Forelimb muscle (tissue), 1 donor: ENCODE measurements around the gene SPAG5. TPM values are rescaled to one million over a fixed set of nuclear protein-coding genes. Genes with fewer than 3 reads are reported as not detected.

Source experiments
- DNase-seq: peaks from one replicate; pipeline ENCODE4 v3.0.0-alpha.2; 2013; ENCODE audit warnings: low read depth
- polyA plus RNA-seq: library from polyadenylated mRNA; unstranded; fragments of 120-200 nt; gene quantifications from one replicate; pipeline ENCODE4 v1.2.1, GENCODE V29; 2013; ENCODE audit not compliant: insufficient read length

SPAG5 gene, protein sequence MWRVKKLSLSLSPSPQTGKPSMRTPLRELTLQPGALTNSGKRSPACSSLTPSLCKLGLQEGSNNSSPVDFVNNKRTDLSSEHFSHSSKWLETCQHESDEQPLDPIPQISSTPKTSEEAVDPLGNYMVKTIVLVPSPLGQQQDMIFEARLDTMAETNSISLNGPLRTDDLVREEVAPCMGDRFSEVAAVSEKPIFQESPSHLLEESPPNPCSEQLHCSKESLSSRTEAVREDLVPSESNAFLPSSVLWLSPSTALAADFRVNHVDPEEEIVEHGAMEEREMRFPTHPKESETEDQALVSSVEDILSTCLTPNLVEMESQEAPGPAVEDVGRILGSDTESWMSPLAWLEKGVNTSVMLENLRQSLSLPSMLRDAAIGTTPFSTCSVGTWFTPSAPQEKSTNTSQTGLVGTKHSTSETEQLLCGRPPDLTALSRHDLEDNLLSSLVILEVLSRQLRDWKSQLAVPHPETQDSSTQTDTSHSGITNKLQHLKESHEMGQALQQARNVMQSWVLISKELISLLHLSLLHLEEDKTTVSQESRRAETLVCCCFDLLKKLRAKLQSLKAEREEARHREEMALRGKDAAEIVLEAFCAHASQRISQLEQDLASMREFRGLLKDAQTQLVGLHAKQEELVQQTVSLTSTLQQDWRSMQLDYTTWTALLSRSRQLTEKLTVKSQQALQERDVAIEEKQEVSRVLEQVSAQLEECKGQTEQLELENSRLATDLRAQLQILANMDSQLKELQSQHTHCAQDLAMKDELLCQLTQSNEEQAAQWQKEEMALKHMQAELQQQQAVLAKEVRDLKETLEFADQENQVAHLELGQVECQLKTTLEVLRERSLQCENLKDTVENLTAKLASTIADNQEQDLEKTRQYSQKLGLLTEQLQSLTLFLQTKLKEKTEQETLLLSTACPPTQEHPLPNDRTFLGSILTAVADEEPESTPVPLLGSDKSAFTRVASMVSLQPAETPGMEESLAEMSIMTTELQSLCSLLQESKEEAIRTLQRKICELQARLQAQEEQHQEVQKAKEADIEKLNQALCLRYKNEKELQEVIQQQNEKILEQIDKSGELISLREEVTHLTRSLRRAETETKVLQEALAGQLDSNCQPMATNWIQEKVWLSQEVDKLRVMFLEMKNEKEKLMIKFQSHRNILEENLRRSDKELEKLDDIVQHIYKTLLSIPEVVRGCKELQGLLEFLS
- polyA plus RNA-seq, result 18.5 TPM

DNA sequence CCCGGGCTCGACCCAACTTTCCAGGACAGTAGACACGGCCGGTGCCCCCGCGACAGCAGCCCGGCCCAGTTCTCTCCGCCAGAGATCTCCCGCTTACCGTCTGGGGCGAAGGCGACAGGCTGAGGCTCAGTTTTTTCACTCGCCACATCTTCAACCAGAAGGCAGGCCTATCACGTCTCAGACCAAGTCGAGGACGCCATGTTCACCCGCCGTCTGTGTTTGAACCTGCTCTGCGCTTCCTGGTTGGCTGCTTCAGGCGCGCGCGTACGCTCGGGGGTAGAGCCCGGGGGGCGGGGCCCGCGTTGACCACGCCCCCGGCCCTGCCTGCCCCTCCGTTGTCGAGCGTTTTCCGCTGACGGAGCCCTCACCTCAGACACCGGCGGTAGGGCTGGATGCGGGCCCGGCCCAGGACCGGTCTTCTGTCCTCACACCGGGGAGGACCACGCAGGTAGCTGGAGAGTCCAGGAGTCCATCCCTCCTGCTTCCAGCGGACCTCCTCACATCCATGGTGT is at the start of gene SPAG5:
Gene SPAG5, minus strand, starts transcription at position 227 of the 512 bp plus-strand sequence. Its CDS starts 79 bp downstream, at position 148.
- peak; percentile 77 for DNase-seq

DNA sequence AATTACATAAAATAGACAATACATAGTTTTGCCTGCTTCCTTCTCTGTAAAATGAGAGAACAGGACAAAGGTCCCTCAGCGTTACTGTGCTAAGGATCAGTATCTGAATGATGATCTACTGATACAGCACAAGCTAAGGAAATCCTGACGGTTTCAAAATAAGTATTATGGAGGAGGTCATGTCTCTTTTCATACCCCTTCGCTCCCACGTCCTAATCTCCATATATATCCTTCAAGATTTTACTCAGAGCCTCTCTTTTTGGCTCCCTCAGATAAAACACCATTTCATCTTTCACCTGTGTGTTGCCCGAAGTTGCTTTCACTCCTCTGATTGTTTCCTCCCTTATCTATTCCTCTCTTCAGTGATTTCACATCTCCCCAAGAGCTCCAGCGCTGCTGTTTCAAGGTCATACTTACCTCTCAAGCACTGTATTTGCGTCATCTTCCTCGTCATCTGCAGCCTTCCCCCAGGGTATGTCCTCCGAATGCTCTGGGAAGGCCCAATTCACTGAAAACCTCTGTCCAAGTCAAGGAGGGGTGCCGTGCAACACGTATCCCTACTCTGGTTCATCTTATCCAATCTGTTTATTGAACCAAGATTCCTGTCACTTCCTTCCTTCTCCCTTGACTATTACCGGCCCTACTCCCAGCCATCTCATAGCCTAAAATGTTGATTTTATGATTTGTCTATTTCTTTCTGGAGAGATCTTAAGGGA is 47.4 kb upstream of the SPAG5 start:
- DNase-seq, result no peak

DNA sequence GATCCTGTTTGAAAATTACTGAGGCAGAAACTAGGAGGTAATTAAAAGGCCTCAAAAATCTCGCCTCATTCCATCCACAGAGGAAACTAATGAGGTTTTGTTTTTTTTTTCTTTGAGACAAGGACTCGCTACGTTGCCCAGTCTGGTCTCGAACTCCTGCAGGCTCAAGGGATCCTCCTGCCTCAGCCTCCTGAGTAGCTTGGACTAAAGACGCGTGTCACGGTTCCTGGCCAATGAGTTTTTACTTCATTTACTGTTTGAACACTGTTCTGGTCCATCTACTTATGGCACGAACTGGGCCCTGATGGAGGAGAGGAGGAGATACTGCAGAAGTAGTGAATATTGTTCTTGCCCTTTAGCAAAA is 46.7 kb upstream of the SPAG5 start:
- no peak for DNase-seq

DNA sequence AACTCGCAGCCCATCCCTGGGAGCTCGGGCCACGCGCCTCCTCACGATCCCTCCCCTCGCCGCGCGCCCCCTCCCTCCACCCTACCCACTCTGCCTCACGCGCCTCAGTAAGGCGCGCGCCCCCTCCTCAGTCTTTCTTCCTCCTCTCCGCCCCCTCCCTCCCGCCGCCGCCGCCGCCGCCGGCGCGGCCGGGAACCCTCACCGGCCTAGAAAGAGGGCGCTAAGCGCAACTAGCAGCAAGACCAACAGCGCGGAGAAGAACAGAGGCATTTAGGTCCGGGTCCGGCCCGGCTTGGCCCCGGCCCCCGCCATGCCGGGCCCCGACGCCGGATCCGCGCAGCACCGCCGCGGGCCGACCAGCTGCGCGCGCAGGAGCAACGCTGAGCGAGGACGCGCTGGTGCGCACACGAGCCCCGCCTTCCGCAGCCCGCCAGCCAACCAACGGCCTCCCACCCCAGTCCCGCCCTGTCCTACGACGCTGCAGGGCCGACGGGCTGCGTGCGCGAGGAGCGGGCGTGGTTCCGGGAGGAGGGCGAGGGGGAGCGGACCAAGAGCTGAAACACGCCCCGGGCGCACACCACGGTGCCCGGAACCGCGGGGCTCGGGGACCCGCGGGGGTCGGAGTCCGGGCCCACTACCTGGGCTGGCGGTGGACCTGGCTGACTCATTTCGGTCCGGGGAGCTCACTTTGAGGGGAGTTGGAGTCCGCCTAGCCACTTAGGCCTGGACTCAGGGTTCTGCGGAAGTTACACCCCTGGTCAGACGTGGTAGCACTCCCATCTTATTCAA is 46.2 kb upstream of the SPAG5 start, which contains the start of gene BLTP2:
Gene BLTP2, minus strand, starts transcription at position 372 of the 789 bp plus-strand sequence. Its CDS starts 102 bp downstream, at position 270.
- DNase-seq, result peak; percentile 87

DNA sequence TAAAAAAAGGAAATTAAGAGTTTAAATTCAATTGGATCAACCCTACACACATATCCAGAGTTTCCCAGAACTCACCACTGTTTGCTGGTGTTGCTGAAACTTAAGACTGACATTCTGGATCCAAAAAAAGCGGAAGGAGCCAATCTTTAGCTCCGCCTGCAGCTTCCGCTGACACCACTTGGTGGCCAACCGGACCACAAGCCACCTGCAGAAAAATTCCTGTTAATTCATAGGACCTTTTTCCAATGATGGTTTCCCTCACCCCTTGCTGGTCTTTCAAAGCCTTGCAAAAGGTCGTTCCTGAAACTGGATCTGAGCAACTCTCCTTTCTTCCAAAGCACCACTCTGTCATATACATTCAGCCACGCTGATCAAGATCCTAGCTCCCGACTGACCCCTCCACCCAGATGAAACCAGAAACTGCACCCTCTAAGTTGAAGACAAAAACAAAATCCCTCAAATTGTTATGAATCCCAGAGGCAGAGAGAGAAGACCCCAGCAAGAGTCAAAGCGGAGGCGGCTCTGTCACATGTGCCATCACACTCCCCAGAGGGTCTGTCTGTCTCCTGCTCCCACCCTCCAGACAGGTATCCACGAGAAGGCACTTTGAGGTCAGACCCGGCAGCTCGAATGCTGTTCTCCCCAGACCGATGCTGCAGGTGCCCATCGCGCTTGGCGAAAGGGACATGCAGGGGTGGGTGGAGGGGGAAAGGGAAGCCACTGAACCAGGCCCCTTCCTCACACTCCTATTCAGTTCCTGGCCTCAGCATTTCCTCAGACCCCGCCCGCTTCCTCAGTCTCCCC is 45.4 kb upstream of the SPAG5 start:
- no peak for DNase-seq

DNA sequence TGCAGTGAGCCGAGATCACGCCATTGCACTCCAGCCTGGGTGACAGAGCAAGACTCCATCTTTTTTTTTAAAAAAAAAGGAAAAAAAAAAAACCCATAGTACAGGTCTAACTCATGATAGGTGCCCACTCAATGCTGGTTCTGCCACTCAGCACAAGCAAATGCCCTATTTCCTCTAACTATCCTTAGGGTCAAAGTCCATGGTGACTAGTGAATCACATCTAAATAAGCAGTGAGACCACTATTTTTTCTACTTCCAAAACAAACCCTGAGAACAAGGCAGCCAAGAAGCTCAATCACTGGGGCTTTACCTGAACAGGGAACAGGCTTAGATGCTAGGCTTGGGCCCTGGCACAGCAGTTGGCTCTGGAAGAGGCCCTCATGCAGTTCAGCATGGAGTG is 42.8 kb upstream of the SPAG5 start:
- no peak for DNase-seq

DNA sequence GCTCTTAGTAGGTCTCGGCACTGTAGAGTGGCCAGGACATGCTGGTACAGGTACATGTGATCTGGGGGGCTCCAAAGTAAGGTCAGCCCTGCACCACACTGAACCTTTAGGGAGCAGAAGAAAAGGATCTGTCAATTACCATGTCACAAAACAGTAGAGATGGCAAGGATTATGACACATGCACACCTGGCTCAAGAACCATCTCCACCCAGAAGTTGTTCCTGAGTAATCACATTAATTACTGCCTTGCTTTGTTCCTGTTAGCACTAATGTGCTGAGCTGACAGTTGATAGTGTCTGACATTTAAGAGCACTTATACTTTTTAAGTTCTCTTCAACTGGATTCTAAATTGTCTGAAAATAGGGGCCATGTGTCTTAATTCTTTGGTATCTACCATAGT is 36.7 kb upstream of the SPAG5 start:
- no peak for DNase-seq

DNA sequence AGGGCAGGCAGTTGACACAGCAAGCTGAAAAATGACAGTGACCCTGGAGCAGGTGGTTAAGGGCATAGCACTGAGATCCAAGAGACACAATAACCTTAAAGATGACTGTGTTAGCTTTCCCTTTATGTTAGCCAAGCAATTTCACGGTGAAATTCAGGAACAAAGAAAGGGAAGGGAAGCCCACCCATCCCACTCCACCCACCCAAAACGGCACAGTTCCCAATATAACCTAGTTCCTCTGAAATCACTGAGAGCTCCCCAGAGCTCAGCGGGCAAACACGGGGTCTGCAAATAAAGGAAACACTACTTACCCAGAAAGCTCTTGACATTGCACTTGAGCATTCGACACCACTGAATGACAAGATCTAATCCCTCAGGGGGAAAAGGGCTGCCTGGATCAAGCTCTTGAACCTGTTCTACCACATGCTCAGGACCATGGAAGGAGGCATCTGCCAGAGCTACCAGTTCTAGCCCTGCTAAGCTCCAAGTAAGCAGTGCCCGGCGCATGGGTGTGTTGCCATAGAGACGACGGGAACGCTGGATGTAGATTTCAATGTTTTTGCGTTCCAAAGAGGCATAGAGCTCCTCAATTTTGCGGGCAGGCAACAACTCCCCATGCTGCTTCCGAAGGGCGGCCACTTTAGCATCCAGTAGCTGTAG is 35.5 kb upstream of the SPAG5 start:
- DNase-seq, result no peak

DNA sequence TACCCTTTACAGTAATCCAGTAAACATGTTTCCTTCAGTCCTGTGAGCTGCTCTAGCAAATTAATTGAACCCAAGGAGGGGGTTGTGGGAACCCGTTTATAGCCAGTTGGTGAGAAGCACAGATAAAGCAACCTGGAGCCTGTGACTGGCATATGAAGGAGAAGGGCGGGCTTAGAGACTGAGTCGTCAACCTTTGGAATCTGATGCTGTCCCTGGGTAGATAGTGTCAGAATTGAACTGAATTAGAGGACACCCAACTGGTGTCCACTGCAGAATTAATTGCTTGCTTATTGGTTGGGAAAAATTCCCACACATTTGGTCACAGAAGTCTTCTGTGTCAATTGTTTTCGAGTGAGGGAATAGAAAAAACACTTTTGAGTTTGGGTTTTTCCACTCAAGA is 28.0 kb upstream of the SPAG5 start:
- no peak for DNase-seq

DNA sequence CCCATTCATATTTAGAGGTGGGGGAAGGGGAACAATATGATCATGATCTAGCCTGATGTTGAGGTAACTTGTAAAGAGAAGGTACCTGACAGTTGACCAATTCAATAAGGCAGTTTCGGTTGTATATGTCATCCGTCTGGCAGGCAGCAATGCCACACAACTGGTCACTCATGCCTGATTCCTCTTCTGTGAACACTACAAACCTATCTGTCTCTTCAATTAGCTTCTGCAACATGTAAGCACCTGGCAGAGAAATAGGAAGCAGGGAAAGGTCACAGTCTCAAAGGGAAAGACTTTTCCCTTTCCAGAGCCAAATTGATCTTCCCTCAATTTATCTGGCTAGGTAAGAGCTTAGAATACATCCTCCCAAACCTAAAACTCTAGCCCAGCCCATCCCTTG is 25.3 kb upstream of the SPAG5 start:
- DNase-seq, result no peak

DNA sequence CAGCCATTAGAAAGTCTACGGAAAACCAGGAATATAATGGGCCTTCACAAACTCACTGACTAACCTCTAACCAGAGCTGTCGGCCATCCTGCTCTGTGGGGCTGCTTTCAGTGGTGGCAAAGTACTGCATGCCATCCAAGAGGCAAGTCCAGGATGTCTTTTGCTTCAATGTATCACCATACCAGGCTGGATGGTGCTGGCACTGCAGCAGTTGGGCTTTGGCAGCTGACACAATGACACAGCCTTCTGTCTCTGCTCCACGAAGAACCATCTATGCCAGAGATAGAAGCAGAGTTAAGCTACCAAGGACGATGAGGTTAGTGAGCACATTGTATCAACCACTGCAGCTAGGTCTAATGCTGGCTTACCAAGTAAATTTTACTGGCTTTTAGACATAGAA is 24.9 kb upstream of the SPAG5 start:
- no peak for DNase-seq

DNA sequence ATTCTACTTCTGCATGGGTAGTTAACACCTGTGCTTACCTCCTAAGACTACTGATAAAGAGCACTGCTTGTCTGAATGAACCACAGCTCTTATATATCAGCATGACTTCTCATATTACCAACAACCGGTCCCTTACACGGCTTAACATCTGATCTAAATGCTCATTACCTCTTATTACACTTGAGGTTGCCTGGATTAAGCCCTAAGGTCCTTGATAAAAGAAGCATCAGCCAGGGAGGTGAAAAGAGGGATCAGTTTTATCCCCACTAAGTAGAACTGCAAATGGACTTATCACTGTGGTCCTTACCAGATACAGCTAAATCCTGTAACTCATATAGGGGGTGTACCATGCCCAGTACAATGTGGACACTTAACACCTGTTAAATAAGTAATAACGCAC is 23.4 kb upstream of the SPAG5 start:
- no peak for DNase-seq

DNA sequence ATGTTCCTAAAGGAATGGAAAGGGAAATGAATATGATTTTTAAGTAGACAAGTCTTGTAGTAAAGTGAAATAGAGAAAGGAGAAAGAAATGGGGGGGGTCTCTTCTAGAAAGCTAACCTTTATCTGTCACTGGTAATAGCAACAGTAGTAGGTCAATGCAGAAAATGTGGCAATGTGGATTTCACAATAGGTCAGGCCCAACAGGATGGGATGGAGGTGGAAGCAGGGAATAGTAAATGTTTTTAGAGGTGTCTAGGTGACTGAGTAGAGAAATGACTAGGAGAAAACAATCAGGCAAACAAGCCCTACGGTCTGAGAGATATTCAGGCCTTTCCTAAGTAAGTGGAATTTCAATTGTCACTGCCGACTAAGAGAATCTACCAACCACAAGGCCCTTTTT is 21.2 kb upstream of the SPAG5 start:
- no peak for DNase-seq

DNA sequence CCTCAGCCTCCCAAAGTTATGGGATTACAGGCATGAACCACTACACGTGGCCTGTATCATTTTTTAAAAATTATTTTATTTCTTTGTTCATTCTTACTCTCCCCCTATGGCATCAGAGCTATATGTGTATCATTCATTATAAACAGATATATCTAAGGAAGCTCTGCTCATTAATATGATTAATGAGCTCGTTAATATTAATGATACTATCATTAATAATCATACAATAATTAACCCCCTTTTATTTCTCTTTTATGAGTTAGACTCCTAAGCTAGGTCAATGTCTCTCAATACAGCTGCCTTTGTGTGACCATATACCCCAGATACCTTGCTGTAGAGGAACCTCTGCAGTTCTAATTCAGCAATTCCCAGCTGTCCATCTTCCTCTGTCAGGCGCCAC is 19.6 kb upstream of the SPAG5 start:
- no peak for DNase-seq

DNA sequence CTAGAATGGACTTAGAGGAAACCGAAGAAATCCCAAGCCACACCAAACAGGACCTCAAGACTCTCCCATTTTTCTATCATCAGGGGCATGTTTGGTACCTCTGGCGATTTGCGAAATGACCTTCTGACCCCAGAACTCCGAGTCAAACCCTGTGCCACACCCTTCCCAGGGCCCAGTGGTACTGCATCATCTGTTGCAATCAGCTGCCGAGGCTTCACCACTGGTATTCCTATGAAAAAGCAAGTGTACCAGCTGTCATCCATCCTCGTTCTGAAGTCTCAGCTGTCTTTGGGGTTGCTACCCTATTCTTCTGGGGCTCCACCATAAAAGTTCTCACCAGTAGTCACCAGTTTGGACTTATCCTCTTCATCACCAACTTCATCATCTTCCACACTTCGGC is 17.5 kb upstream of the SPAG5 start:
- no peak for DNase-seq

DNA sequence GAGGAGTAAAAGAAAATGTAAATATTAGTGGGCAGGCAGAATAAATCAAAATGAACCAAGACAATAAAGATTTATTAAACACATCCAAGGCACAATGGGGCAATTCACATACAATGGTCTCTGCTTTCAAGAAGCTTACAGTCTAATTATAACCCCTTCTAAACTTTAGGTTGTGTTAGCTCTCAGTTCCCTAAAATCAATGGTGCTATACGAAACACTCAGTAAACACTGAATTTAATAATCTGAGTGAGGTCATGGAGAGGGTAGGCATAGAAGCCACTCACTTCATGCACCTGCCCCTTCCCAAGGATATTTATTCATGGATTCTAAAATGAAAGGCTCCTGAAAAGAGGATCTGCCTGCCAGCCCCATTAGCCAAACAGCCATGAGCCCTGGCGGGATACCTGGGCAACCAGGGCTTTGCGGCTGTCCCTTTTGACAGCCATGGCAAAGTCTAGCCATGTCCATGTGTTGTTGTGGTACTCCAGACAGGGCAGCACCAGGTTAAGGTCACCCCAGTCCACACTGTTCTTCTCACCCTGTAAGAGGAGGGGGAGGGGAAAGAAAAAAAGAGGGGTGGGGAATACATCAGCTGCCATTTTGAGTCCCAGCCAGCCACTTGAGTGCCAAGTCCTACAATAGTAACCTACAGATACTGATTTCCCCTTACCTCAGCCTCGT is 16.6 kb upstream of the SPAG5 start:
- no peak for DNase-seq

DNA sequence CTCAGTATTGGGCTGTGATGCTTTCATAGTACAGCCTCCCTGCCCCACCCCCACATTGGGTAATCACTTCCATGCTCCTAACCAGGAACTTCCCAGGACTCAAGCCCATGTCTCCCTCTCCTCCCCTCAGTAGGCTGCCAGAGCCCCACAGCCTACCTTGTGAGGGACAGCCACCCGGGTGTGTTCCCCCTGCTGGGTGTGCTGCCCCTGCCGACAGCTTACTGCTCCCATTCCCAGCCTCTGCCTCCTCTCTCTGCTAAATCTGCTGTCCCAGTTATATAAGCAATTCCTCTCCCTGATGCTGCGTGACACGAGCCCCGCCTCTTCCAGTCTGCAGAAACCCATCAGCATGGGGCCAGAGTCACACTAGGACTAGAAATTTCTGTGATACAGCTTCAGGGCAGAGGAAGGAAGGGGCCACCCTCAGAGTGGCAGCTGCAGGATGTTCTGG is 15.1 kb upstream of the SPAG5 start, which contains the start of gene RSKR:
Gene RSKR, minus strand, starts transcription at position 255 of the 451 bp plus-strand sequence. Its CDS starts 24 bp downstream, at position 231.
- DNase-seq, result no peak
